T-helper 2 cell treated with Interferon-gamma antibody and Interleukin-4, amounts not matched to agents 100 ng/mL and 5 ng/mL, for 36 hours (primary cell): ENCODE results near the gene MRPL10. TPM values are rescaled to one million over a fixed set of nuclear protein-coding genes. Genes with fewer than 3 reads are reported as not detected.
"Not testable (repeated sequence)": the region's sequence is repeated elsewhere in the genome, so short reads cannot be mapped to it uniquely, and the experiment has no call there.

Source experiments
- intact Hi-C: fragments of 100-400 bp; cut with micrococcal nuclease; formaldehyde crosslinking; loops from one replicate; pipeline ENCODE4 v1.15.1; 2023
- total RNA-seq: library from RNA; stranded (reverse); gene quantifications from 2 replicates; pipeline ENCODE4 v1.2.3, GENCODE V29; 2022

Gene MRPL10
- total RNA-seq, 1 donor from 2014 or later: 36.6 TPM

DNA sequence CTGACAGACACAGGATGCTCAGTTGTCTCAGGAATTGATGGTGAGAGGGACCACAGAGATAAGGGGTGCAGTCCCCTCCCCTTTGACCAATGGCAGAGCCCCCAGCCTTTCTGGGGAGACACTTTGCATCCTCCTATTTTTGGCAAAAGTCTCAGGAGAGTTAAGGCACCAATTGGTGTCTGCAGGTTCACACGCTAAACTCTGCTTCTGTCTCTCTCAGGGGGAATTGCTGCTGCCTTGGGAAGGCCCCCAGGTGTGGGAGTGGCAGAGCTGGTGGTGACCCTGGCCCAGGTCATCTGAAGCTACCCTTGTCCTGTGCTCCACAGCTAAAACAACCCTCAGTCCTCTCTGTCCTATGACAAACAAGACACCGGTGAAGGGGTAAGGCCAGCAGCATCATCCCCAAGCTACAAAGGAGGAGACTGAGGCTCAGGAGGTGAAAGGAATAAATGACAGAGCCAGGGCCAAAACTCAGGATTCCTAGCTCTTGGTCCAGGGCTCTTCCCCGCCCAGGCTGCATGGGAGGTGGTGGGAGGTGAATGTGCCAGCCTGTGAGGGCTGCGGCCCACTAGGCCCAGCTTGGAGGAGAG, 30.1 kb downstream of the MRPL10 start:
- intact Hi-C loops: no loop called here

DNA sequence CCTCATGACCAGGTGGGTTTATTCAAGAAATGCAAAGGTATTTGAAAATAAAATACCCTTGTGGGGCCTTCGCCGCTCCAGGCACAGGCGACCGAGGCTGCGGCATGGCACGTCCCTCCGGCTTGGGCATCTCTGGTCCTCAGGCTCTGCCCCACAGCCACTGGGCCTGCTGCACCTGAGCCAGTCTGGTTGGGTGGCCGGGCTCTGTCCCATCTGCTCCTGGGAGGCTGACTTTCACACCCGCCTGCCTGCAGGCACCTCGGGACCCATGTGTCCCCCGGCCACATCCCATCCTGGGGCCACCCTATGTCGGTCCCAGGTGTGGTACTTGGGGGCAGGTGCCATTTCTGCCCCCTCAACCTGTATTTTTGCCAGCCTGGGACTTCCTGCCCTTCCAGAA, 30.7 kb downstream of the MRPL10 start:
- intact Hi-C loops: no loop called here

DNA sequence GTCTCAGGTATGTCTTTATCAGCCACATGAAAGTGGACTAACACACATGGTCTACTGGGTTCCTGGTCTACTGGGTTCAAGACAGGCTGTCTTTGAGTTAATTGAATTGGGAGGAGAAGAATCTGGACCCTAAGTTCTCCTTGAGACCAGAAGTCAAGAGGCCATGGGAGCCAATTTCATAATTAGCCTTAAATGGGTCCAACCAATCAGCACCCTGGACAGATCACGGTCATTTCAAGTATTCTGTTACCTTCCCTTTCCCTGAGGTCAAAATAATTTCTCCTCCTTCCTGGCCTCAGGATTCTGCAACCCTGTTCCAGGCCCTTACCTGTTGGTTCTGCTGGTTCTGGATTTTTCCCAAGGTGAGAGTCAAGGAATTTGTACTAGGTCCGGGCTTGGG, 33.5 kb downstream of the MRPL10 start:
- intact Hi-C loops: no loop called here

DNA sequence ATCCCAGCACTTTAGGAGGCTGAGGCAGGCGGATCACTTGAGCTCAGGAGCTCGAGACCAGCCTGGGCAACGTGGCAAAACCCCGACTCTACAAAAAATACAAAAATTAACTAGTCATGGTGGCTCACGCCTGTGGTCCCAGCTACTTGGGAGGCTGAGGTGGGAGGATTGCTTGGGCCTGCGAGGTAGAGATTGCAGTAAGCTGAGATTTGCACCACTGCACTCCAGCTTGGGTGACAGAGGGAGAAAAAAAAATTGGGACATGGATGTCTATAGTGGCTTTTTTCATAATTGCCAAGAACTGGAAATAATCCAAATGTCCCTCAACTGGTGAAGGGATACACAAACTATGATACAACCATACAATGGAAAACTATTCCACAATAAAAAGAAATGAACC, 38.4 kb downstream of the MRPL10 start:
- intact Hi-C loops: no loop called here

- intact Hi-C loops: no loop called here
Measured at GRCh38 chr17:47792457-47792856, 38.9 kb downstream of the MRPL10 start.

GRCh38 chr17:47791025-47791424, 40.3 kb downstream of the MRPL10 start:
- intact Hi-C loops: no loop called here

- intact Hi-C loops: no loop called here
Measured at GRCh38 chr17:47789611-47790561, 41.5 kb downstream of the MRPL10 start.

DNA sequence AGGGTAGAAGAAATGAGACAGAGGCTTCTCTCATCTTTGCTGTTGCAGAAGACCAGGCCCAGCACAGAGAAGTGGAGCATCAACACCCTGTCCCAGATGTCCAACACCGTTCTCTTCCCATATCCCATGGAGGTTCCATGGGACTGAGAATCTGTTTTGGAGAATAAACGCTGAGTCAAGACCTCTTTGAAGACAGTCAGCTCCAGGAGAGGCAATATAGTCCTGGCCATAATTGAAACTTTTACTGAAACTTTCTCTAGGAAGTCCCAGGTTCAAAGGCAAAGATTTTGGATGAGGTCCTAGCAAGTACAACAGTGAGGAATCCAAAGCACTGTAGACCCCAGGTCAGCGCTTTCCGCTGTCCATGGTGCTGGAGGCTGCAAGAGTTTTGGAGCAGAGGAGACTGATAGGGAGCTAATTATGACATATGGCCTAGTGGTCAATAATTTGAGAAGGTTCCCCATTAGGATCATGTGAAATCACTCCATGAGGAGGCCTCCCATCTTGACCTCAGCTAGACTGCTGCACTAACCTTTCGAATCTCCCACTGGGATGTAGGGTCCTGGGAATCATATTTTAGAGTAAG, 45.7 kb downstream of the MRPL10 start:
- intact Hi-C loops: no loop called here

DNA sequence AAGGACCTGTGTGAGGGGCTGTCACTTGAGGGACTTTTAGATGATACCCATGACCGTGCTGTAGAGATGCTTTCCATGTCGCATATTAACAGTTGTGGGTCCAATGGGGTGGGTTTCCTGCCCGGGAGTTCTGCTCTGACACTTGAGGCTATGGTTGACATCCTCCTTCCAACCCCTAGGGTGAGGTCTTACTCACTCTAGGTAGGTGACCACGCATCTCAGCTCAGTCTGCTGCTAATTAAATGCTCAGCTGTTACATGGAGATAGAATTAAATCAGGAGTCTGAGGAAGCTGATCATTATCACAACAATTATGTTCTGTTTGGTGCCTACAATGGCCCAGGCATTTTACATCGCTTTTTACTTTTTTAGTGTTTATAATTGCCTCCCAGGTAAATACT, 49.9 kb downstream of the MRPL10 start:
- intact Hi-C loops: no loop called here

- intact Hi-C loops: no loop called here
Measured at GRCh38 chr17:47778184-47778635, 53.1 kb downstream of the MRPL10 start.

DNA sequence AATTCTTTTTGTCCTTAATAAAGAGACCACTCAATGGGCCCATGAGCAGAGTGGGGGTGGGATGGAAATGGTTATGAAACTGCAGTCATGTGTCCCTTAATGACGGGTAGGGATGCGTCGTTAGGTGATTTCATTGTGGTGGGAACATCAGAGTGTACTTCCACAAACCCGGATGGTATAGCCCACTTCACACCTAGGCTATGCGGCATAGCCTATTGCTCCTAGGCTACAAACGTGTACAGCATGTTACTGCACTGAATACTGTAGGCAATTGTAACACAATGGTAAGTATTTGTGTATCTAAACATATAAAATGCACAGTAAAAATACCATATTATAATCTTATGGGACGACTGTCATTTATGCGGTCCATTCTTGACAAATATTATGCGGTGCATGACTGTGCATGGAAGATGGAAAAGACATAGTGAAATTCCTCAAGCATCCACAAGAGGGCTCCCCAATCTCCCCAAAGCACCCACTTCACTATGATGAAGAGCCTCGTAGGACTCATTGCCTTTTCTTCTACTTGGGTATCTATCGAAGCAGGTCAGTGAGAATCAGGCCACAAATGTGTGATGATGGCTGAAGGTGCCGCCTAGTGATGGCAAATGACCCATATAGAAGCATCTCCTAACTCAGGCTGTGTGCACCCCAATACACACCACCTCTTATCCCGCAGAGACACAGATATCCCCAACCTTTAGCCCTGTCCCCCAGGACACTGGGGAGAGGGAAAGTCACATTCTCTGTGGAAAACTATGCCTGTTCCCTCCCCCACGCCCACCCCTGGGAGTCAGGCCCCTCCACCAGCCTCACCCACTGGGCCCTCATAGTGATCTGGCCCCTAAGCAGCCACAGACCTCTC, 54.8 kb downstream of the MRPL10 start:
- intact Hi-C loops: loop anchor here (2.0 kb wide), 1 partner anchor 114 kb away; no protein-coding TSS in a partner anchor

- intact Hi-C loops: no loop called here
Measured at GRCh38 chr17:47774987-47775580, 56.3 kb downstream of the MRPL10 start.

GRCh38 chr17:47774331-47774730, 57.0 kb downstream of the MRPL10 start:
- intact Hi-C loops: no loop called here

DNA sequence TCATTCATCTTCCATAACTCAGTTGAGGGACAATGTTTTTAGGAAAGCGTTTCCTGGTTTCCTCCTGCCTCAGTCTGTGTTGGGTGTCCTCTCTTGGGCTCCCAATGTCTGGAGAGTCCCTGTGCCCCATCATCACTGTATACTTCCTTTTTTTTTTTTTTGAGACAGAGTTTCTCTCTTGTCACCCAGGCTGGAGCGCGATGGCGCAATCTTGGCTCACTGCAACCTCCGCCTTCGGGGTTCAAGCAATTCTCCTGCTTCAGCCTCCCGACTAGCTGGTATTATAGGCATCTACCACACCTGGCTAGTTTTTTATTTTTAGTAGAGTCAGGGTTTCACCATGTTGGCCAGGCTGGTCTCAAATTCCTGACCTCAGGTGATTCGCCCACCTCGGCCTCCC, 57.7 kb downstream of the MRPL10 start:
- intact Hi-C loops: not testable (repeated sequence)

Other genes starting within 250 kb of the MRPL10 start
- gene KPNB1, start 181.6 kb downstream of the MRPL10 start, total RNA-seq: 542 and 543 TPM in 2 replicates
- 1.2 and 1.7 TPM in 2 replicates for gene TBKBP1, start 137.4 kb downstream of the MRPL10 start, total RNA-seq
- gene TBX21, start 98.3 kb downstream of the MRPL10 start, total RNA-seq: 9.2 and 9.4 TPM in 2 replicates
- 33.0 and 34.3 TPM in 2 replicates for gene OSBPL7, start 9.7 kb downstream of the MRPL10 start, total RNA-seq
- 0.30 and 0.80 TPM in 2 replicates for gene LRRC46, start 129 bp upstream of the MRPL10 start, total RNA-seq
- 21.8 and 24.9 TPM in 2 replicates for gene SCRN2, start 9.7 kb upstream of the MRPL10 start, total RNA-seq
- not detected in 2 replicates for gene SP6, start 19.6 kb upstream of the MRPL10 start, total RNA-seq
- 30.8 and 32.8 TPM in 2 replicates for gene SP2, start 64.7 kb upstream of the MRPL10 start, total RNA-seq
- 37.9 and 39.4 TPM in 2 replicates for gene PNPO, start 110.0 kb upstream of the MRPL10 start, total RNA-seq
- gene PRR15L, start 126.3 kb upstream of the MRPL10 start, total RNA-seq: not detected in 2 replicates
- gene CDK5RAP3, start 139.6 kb upstream of the MRPL10 start, total RNA-seq: 210 and 214 TPM in 2 replicates
- gene COPZ2, start 206.3 kb upstream of the MRPL10 start, total RNA-seq: 3.9 and 4.0 TPM in 2 replicates
- gene NFE2L1, start 216.8 kb upstream of the MRPL10 start, total RNA-seq: 56.7 and 58.0 TPM in 2 replicates